Nephron progenitor cell (in vitro differentiated cells): ENCODE data around the gene REXO1.

Experiments used
- DNase-seq: peaks from one replicate; pipeline ENCODE4 v3.0.0; 2021
- H3K27ac Mint-ChIP-seq: 2 replicates; pipeline ENCODE4 v1.8.0; 2021; ENCODE audit warnings: mild to moderate bottlenecking, moderate library complexity, mixed read lengths
- H3K27me3 Mint-ChIP-seq: 2 replicates; pipeline ENCODE4 v1.8.0; 2021; ENCODE audit warnings: mild to moderate bottlenecking, low read depth, mixed read lengths; ENCODE audit not compliant: poor library complexity
- H3K36me3 Mint-ChIP-seq: 2 replicates; pipeline ENCODE4 v1.8.0; 2021; ENCODE audit warnings: low read depth, mixed read lengths
- H3K4me1 Mint-ChIP-seq: 2 replicates; pipeline ENCODE4 v1.8.0; 2021; ENCODE audit warnings: mixed read lengths
- H3K4me3 Mint-ChIP-seq: 2 replicates; pipeline ENCODE4 v1.8.0; 2021; ENCODE audit warnings: mild to moderate bottlenecking, moderate library complexity, mixed read lengths
- H3K9me3 Mint-ChIP-seq: 2 replicates; pipeline ENCODE4 v1.8.0; 2021; ENCODE audit warnings: mild to moderate bottlenecking, moderate library complexity, mixed read lengths
- TF ChIP-seq, protein P1 (sequence below): fragments of 200-600 bp; sonication (generic); IDR thresholded peaks from 2 replicates; pipeline ENCODE4 v1.5.0; 2021; ENCODE audit warnings: antibody characterized with exemption

The REXO1 gene

DNA sequence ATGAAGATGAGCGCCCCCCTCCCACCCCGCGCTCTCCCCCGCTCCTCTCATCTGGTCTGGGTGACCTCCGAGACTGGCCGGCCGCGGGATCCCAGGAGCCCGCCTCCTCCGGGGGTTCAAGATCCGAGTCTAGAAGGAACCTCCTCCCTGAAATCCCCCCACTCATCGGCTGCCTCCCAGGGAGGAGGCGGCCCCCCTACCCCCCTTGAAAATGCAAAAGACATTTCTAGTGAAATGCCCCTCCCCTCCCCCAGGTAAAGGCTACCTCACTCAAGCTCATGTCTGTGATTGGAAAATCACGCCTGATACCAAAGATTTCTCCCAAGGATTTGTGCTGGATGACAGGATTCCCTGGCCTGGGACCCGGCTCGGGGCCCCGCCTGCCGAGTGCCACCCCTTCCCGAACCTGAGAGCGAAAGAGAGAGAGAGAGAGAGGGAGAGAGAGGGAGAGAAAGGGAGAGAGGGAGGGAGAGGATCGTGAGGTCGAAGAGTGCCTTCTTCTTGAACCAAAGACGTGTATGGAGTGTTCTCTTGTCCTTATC lies 71.6 kb downstream of the REXO1 start:
- Mint-ChIP-seq H3K36me3 (peaks cover 4% of the 10 kb centered on the region), H3K9me3 (peaks cover 60% of the 10 kb centered on the region), H3K27me3 (peaks cover 99% of the 10 kb centered on the region), H3K4me3 (no peak overlapping the region), H3K27ac (no peak overlapping the region), H3K4me1 (no peaks in the 10 kb centered on the region)
- DNase-seq = no peak
- TF ChIP-seq, protein P1, sequence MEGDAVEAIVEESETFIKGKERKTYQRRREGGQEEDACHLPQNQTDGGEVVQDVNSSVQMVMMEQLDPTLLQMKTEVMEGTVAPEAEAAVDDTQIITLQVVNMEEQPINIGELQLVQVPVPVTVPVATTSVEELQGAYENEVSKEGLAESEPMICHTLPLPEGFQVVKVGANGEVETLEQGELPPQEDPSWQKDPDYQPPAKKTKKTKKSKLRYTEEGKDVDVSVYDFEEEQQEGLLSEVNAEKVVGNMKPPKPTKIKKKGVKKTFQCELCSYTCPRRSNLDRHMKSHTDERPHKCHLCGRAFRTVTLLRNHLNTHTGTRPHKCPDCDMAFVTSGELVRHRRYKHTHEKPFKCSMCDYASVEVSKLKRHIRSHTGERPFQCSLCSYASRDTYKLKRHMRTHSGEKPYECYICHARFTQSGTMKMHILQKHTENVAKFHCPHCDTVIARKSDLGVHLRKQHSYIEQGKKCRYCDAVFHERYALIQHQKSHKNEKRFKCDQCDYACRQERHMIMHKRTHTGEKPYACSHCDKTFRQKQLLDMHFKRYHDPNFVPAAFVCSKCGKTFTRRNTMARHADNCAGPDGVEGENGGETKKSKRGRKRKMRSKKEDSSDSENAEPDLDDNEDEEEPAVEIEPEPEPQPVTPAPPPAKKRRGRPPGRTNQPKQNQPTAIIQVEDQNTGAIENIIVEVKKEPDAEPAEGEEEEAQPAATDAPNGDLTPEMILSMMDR = no peak

DNA sequence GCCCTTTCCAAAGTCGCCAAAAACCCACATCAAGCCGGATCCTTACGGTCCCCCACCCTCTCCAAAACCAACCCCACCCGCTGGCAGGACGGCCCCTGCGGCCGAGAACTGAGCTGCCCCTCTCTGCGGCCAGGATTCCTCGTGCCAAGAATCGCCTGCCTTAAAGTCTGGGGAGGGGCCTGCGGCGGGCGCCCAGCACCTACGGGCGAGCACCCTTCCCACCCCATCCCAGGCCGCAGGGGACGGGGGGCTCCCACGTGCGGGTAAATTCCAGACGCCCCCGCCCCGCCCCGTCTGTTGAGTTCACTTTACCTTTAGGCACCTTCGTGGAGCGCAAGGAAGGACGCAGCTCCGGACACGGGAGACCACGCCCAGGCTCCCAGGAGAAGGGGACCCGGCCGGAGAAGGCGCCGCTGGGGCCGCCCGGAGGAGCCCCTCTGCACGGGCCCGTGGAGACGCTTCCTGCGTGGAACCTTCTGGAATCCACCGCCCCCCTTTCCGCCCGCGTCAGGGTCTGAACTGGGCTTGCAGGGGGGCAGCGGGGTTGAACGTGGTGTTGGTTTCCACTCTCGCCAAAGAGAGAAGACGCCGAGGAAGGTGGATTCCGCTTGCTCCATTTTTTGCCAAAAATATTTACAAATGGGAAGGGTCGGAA lies 72.2 kb downstream of the REXO1 start:
- Mint-ChIP-seq H3K4me1 (no peaks in the 10 kb centered on the region), H3K36me3 (peaks cover 6% of the 10 kb centered on the region), H3K4me3 (no peak overlapping the region), H3K27ac (no peak overlapping the region), H3K27me3 (peaks cover 99% of the 10 kb centered on the region), H3K9me3 (peaks cover 61% of the 10 kb centered on the region)
- TF ChIP-seq, protein P1 = no peak
- no peak for DNase-seq

DNA sequence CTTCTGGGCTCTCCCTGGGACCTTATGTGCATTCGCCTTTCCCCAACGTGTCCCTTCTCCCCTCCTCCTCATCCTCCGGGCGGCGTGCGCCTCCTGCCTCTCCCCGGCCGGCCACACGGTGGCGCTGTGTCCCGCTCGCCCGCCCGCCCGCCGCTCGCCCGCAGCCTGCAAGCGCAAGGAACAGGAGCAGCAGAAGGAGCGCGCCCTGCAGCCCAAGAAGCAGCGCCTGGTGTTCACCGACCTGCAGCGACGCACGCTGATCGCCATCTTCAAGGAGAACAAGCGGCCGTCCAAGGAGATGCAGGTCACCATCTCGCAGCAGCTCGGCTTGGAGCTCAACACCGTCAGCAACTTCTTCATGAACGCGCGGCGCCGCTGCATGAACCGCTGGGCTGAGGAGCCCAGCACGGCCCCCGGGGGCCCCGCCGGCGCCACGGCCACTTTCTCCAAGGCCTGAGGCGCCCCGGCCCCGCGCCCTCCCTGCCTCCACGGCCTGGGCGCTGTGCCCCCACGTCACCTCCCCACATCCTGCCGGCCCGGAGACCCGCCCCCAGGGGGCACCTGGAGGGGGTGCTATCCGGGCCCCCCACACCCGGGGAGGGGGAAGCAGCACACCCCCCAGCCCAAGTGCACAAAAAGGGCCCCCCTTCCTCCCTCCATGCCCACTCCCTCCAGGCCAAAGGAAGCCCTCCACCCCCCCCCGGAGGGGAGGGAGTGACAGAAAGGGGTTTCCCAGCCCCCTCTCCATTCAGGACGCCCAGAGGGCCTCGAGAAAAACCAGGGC lies 73.1 kb downstream of the REXO1 start:
- TF ChIP-seq, protein P1 = peak; percentile 42
- peaks cover 63% of the 10 kb centered on the region for H3K9me3 Mint-ChIP-seq
- peaks cover 14% of the 10 kb centered on the region for H3K36me3 Mint-ChIP-seq
- DNase-seq = no peak
- no peak overlapping the region for H3K4me3 Mint-ChIP-seq
- no peaks in the 10 kb centered on the region for H3K4me1 Mint-ChIP-seq
- H3K27me3 Mint-ChIP-seq = peaks cover 99% of the 10 kb centered on the region
- no peak overlapping the region for H3K27ac Mint-ChIP-seq

DNA sequence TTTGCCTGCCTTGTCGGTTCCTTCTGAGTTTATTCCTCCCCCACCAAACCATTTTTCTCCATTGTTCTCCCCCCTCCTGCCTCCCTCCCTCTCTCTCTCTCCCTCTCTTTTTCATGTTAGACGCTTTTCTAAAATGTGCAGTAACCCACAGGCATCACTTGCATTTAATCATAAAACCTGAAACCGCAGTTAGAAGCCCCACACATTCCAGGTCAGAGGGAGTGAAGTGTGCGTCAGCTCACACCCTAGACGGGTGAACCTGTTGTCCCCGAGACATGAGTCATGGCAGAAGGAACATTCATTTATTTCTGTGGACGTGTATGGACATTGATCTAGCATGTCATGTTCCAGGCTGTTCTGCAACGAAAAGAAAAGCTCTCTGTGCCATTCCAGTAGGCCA lies 75.1 kb downstream of the REXO1 start:
- Mint-ChIP-seq H3K36me3 (peaks cover 14% of the 10 kb centered on the region), H3K4me1 (no peaks in the 10 kb centered on the region), H3K27me3 (peaks cover 99% of the 10 kb centered on the region), H3K9me3 (peaks cover 76% of the 10 kb centered on the region), H3K4me3 (no peak overlapping the region), H3K27ac (no peak overlapping the region)
- TF ChIP-seq, protein P1 = no peak
- DNase-seq = no peak

DNA sequence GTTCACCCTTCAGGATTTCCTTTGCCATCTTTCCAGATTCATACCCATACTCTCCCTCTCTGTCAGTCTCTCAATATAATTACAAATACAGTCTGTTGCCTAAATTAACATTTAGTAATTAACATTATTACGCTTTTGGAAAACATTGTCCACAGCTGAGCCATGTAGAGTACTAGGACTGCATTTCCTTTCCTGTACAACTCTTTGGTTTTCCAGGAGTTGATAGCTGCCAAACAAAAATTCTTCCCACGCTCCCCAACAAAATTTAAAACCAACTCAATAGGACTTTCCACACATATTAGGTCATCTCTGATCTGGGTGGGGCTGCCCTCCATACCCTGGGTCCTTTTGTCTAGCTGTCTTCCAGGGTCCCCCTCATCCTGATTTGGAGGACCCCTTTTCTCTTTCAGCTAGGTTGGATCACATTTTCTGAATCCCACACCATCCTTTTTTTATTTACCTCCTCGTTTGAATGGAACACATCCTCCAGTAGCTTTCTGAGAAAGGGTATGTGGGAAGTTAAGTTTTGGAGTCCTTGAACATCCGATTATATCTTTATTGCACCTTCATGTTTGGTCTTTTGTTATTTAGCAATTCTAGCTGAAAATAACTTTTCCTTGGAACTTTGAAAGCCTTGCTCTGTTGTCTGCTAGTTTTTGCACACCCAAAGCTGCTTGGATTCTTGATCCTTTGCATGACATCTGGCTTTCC lies 77.3 kb downstream of the REXO1 start:
- Mint-ChIP-seq H3K9me3 (peaks cover 64% of the 10 kb centered on the region), H3K27me3 (peaks cover 99% of the 10 kb centered on the region), H3K4me1 (no peaks in the 10 kb centered on the region), H3K36me3 (peaks cover 10% of the 10 kb centered on the region), H3K27ac (no peak overlapping the region), H3K4me3 (no peak overlapping the region)
- DNase-seq = no peak
- TF ChIP-seq, protein P1 = no peak
